ENCODE results near the gene GRIP2.

GRIP2 gene

DNA sequence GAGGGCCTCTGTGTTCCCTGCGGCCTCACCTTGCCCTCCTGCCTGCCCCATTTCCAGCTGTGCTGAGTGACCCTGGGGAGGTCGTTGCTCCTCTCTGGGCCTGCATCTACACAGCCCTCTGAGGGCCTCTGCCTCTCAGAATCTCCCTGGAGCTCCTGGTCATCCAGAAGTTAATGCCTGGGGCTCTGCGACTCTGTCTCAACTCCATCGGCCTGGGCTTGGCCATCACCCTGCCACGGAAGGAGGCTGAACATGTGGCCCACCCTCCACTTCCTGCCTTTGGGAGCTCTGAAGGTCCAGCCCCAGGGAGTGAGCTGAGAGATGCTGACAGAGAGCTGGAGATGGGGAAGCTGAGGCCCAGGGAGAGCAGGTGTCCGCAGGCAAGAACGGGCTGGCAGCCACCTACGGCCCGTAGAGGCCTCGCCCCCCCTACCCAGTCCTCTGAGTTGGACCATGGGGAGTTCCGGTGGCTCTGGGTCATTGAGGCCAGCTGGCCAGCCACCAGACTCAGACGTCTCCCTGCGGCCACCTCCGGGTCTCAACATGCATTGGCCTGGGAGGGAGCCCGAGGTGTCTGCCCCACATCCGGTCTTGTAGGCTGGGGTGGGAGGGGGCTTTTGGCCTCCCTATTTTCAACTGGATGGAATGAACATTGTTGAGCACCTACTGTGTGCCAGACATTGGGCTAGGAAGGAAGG lies 34.2 kb downstream of the GRIP2 start:
- no peak overlapping the region for H3K27ac ChIP-seq (ENCODE audit: low read depth, low read length, poor library complexity, severe bottlenecking)
- no peaks in the 10 kb centered on the region for H4K20me1 ChIP-seq (ENCODE audit: insufficient read depth, low read length)
- TF ChIP-seq, protein P1, sequence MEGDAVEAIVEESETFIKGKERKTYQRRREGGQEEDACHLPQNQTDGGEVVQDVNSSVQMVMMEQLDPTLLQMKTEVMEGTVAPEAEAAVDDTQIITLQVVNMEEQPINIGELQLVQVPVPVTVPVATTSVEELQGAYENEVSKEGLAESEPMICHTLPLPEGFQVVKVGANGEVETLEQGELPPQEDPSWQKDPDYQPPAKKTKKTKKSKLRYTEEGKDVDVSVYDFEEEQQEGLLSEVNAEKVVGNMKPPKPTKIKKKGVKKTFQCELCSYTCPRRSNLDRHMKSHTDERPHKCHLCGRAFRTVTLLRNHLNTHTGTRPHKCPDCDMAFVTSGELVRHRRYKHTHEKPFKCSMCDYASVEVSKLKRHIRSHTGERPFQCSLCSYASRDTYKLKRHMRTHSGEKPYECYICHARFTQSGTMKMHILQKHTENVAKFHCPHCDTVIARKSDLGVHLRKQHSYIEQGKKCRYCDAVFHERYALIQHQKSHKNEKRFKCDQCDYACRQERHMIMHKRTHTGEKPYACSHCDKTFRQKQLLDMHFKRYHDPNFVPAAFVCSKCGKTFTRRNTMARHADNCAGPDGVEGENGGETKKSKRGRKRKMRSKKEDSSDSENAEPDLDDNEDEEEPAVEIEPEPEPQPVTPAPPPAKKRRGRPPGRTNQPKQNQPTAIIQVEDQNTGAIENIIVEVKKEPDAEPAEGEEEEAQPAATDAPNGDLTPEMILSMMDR (IDR thresholded peaks at IDR 0.05; ENCODE audit: low read length), result no peak
- no peak for TF ChIP-seq EZH2 (IDR thresholded peaks at IDR 0.05; ENCODE audit: borderline replicate concordance, low read length)

DNA sequence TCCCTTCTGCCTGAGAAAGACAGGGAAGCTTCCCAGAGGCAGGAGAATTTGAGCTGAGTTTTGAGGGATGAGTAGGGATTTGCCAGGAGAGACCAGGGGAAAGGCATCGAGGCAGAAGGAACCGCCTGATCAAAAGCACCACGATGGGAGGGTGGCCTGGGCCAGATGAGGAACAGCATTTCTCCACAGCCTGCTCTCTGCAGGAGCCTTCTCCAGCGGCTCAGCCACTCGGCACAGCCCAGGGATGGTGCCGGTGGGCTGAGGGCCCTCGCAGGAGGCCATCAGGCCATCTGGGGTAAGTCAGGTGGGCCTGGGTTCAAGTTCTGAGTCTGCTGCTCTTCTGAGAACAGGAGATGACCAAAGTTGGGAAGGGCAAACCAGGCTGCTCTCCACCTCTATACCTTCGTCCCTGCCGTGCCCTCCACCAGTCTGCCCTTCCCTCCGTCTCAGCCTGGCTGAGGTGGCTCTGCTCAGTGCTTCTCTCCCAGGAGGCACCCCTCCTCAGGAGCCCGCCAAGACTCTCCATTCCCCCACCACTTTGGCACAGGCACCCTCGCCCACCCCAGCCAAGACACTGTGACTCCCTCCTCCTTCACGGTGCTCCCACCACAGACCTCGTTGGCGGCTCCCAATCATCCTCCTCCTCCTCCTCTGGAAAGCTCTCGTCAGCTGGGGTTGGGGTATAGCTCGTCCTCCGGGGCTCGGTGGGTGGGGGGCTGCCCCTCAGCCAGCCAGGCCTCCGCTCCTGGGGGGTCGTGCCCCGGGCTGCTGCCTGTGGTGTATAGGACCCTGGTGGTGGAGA lies 34.9 kb downstream of the GRIP2 start:
- Histone ChIP-seq H3K4me3 (ENCODE audit: low read depth, low read length, poor library complexity, severe bottlenecking) (no peak overlapping the region), H3K27ac (ENCODE audit: low read depth, low read length, poor library complexity, severe bottlenecking) (no peak overlapping the region), H3K9ac (ENCODE audit: low read length) (no peak overlapping the region), H3F3A (ENCODE audit: insufficient read depth, low read length) (no peaks in the 10 kb centered on the region), H3K4me1 (ENCODE audit: insufficient read depth, low read length, severe bottlenecking) (no peaks in the 10 kb centered on the region), H3K9me3 (ENCODE audit: low read length) (peaks cover 5% of the 10 kb centered on the region; the same call in 1 of the 2 replicates), H3K36me3 (ENCODE audit: insufficient read depth, low read length) (no peaks in the 10 kb centered on the region; the same call in 1 of the 2 replicates), H2AFZ (ENCODE audit: low read length) (no peak overlapping the region), H3K4me2 (ENCODE audit: low read length) (no peak overlapping the region), H3K9me2 (ENCODE audit: low read depth, low read length) (no peaks in the 10 kb centered on the region), H3K27me3 (ENCODE audit: insufficient read depth, low read length) (peaks cover 6% of the 10 kb centered on the region; the same call in 1 of the 2 replicates), H4K20me1 (ENCODE audit: insufficient read depth, low read length) (no peaks in the 10 kb centered on the region), H3K79me2 (ENCODE audit: insufficient read depth, low read length) (no peaks in the 10 kb centered on the region)
- TF ChIP-seq, protein P1 (IDR thresholded peaks at IDR 0.05; ENCODE audit: low read length), result no peak
- TF ChIP-seq EZH2 (IDR thresholded peaks at IDR 0.05; ENCODE audit: borderline replicate concordance, low read length), result no peak

More for the DNA sequence above, 34.2 kb downstream of the GRIP2 start:
- Histone ChIP-seq H3K9me3 (ENCODE audit: low read length) (peaks cover 5% of the 10 kb centered on the region; the same call in 1 of the 2 replicates), H3K4me3 (ENCODE audit: low read depth, low read length, poor library complexity, severe bottlenecking) (no peak overlapping the region), H3K36me3 (ENCODE audit: insufficient read depth, low read length) (no peaks in the 10 kb centered on the region; the same call in 1 of the 2 replicates), H3K9ac (ENCODE audit: low read length) (no peak overlapping the region), H3F3A (ENCODE audit: insufficient read depth, low read length) (no peaks in the 10 kb centered on the region), H2AFZ (ENCODE audit: low read length) (no peak overlapping the region), H3K4me1 (ENCODE audit: insufficient read depth, low read length, severe bottlenecking) (no peaks in the 10 kb centered on the region), H3K9me2 (ENCODE audit: low read depth, low read length) (no peaks in the 10 kb centered on the region), H3K79me2 (ENCODE audit: insufficient read depth, low read length) (no peaks in the 10 kb centered on the region), H3K27me3 (ENCODE audit: insufficient read depth, low read length) (peaks cover 6% of the 10 kb centered on the region; the same call in 1 of the 2 replicates), H3K4me2 (ENCODE audit: low read length) (no peak overlapping the region)

DNA sequence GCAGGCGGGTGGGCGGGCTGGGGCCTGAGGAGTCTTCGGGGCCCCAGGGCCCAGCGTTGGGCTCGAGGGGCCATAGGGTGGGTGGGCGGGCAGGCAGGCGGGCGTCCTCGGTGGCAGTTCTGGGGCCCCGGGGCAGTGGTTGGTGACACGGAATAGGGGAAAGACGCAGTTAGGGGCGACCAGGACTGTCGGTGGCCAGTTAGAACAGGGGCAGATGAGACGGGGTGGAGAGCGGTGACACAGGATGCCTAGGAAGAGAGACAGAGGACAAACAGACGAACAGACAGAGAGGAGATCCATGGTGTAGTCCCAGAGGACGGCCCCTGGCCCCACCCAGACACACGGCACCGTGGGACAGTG lies 36.5 kb downstream of the GRIP2 start:
- Histone ChIP-seq H3K27ac (ENCODE audit: low read depth, low read length, poor library complexity, severe bottlenecking) (no peak overlapping the region), H3K4me2 (ENCODE audit: low read length) (no peak overlapping the region), H2AFZ (ENCODE audit: low read length) (no peak overlapping the region), H4K20me1 (ENCODE audit: insufficient read depth, low read length) (no peaks in the 10 kb centered on the region), H3K27me3 (ENCODE audit: insufficient read depth, low read length) (peaks cover 6% of the 10 kb centered on the region; the same call in 1 of the 2 replicates), H3K9me2 (ENCODE audit: low read depth, low read length) (no peaks in the 10 kb centered on the region), H3K9ac (ENCODE audit: low read length) (no peak overlapping the region), H3K9me3 (ENCODE audit: low read length) (peaks cover 5% of the 10 kb centered on the region; the same call in 1 of the 2 replicates), H3K36me3 (ENCODE audit: insufficient read depth, low read length) (no peaks in the 10 kb centered on the region; the same call in 1 of the 2 replicates), H3K79me2 (ENCODE audit: insufficient read depth, low read length) (no peaks in the 10 kb centered on the region), H3F3A (ENCODE audit: insufficient read depth, low read length) (no peaks in the 10 kb centered on the region), H3K4me3 (ENCODE audit: low read depth, low read length, poor library complexity, severe bottlenecking) (no peak overlapping the region), H3K4me1 (ENCODE audit: insufficient read depth, low read length, severe bottlenecking) (no peaks in the 10 kb centered on the region)
- no peak for TF ChIP-seq EZH2 (IDR thresholded peaks at IDR 0.05; ENCODE audit: borderline replicate concordance, low read length)
- TF ChIP-seq, protein P1 (IDR thresholded peaks at IDR 0.05; ENCODE audit: low read length), result no peak

All from OCI-LY1 (cell line).